Keratinocyte (primary cell): ENCODE data around the gene TLCD1. TPM values are rescaled to one million over a fixed set of nuclear protein-coding genes. Genes with fewer than 3 reads are reported as not detected.
"Not testable (repeated sequence)": the region's sequence is repeated elsewhere in the genome, so short reads cannot be mapped to it uniquely, and the experiment has no call there.

Experiments used
- DNase-seq: peaks from one replicate; pipeline ENCODE4 v3.0.0-alpha.2; 2011; ENCODE audit warnings: low read depth, missing footprints, low spot score
- FAIRE-seq: peaks from 2 replicates; lab custom pipeline; 2011; peaks lifted over from hg19 to GRCh38; lab: Jason Lieb, UNC
- H2AFZ ChIP-seq: 2 replicates; pipeline ENCODE4 v1.6.0; 2012; ENCODE audit warnings: low read length, control low read depth, inconsistent platforms; ENCODE audit not compliant: control insufficient read depth
- H3K27ac ChIP-seq: 2 replicates; pipeline ENCODE4 v1.5.1; 2011; ENCODE audit warnings: low read length; ENCODE audit not compliant: control insufficient read depth, insufficient read depth
- H3K27me3 ChIP-seq: 3 replicates; pipeline ENCODE4 v1.6.0; 2011; ENCODE audit warnings: low read length; ENCODE audit not compliant: control insufficient read depth, insufficient read depth; ENCODE audit errors: extremely low read depth
- H3K36me3 ChIP-seq, 2 experiments: 2 replicates in 1 of 2; 3 replicates in 1 of 2; pipeline ENCODE4 v1.5.1; 2011; ENCODE audit warnings: low read length in 2 of 2, mild to moderate bottlenecking in 1 of 2; ENCODE audit not compliant: control insufficient read depth in 2 of 2, insufficient read depth in 2 of 2; ENCODE audit errors: extremely low read depth in 1 of 2
- H3K4me1 ChIP-seq: 3 replicates; pipeline ENCODE4 v1.5.1; 2011; ENCODE audit warnings: low read length; ENCODE audit not compliant: control insufficient read depth, insufficient read depth; ENCODE audit errors: extremely low read depth
- H3K4me2 ChIP-seq: 3 replicates; pipeline ENCODE4 v1.6.0; 2011; ENCODE audit warnings: low read depth, low read length; ENCODE audit not compliant: control insufficient read depth, insufficient read depth; ENCODE audit errors: extremely low read depth
- H3K4me3 ChIP-seq, 3 experiments: fragments of 200-600 bp in 1 of 3; sonication (generic) in 1 of 3; 2 replicates in 2 of 3; 3 replicates in 1 of 3; pipeline ENCODE4 v1.5.1; 2011 to 2016; ENCODE audit warnings: low read length in 3 of 3, mild to moderate bottlenecking in 3 of 3, control low read depth in 2 of 3, inconsistent platforms in 1 of 3, low read depth in 1 of 3, mixed read lengths in 1 of 3, mixed run types in 1 of 3, moderate library complexity in 1 of 3; ENCODE audit not compliant: control insufficient read depth in 2 of 3, insufficient read depth in 2 of 3; ENCODE audit errors: extremely low read depth in 1 of 3
- H3K79me2 ChIP-seq: 2 replicates; pipeline ENCODE4 v1.6.0; 2012; ENCODE audit warnings: low read length; ENCODE audit not compliant: control insufficient read depth, insufficient read depth
- H3K9ac ChIP-seq: 3 replicates; pipeline ENCODE4 v1.6.0; 2011; ENCODE audit warnings: low read length; ENCODE audit not compliant: control insufficient read depth, insufficient read depth; ENCODE audit errors: extremely low read depth
- H3K9me1 ChIP-seq: 3 replicates; pipeline ENCODE4 v1.6.0; 2011; ENCODE audit warnings: low read length; ENCODE audit not compliant: control insufficient read depth, insufficient read depth; ENCODE audit errors: extremely low read depth
- H3K9me3 ChIP-seq: 2 replicates; pipeline ENCODE4 v1.5.1; 2012; ENCODE audit warnings: low read depth, low read length; ENCODE audit not compliant: control insufficient read depth
- H4K20me1 ChIP-seq: 3 replicates; pipeline ENCODE4 v1.6.0; 2011; ENCODE audit warnings: low read length; ENCODE audit not compliant: control insufficient read depth, insufficient read depth; ENCODE audit errors: extremely low read depth
- CTCF ChIP-seq, 3 experiments: IDR thresholded peaks in 1 of 3; conservative IDR thresholded peaks in 1 of 3; optimal IDR thresholded peaks in 1 of 3; 2 replicates in 2 of 3; 3 replicates in 1 of 3; pipeline versions ENCODE3 to v1.5.1; 2011; ENCODE audit warnings: low read length in 3 of 3, mild to moderate bottlenecking in 3 of 3, moderate library complexity in 2 of 3, control low read depth in 1 of 3, inconsistent platforms in 1 of 3; ENCODE audit not compliant: insufficient read depth in 2 of 3; ENCODE audit errors: extremely low read depth in 1 of 3
- EZH2 ChIP-seq: IDR thresholded peaks from one replicate; pipeline ENCODE4 v1.6.1; 2012; ENCODE audit warnings: inconsistent platforms, mild to moderate bottlenecking, low read length, moderate library complexity
- dilution Hi-C: fragments of 300-500 bp; cut with MboI; formaldehyde crosslinking; loops from one replicate; pipeline ENCODE4 v1.7.0; 2020; ENCODE audit warnings: low sequenced_read_pairs; ENCODE audit not compliant: extremely low pct_ligation_motif_present
- polyA plus RNA-seq, 5 experiments: library from polyadenylated mRNA; depleted of rRNA in 3 of 5; stranded (reverse) in 3 of 5; stranded (forward) in 1 of 5; unstranded in 1 of 5; fragments of >200 nt; gene quantifications; 1 replicate in 1 of 5; 2 replicates in 3 of 5; 3 replicates in 1 of 5; pipeline versions ENCODE4 v1.2.1 to v1.2.3, GENCODE V29; 2011 to 2012; ENCODE audit warnings: missing spikeins in 2 of 5, low read depth in 1 of 5, low replicate concordance in 1 of 5

TLCD1 gene
- polyA plus RNA-seq, 1 donor (not counting 4 experiments of a cell fraction or from before 2014, with no cell fraction given): 14.0 TPM

- Histone ChIP-seq H3K36me3 (peaks cover 22 to 41% of the 10 kb centered on the region in 2 experiments), H3K4me1 (peaks cover 57% of the 10 kb centered on the region), H3K4me2 (peak overlapping the region; percentile 3), H3K4me3 (no peak overlapping the region), H3K9me3 (no peaks in the 10 kb centered on the region), H3K27me3 (no peaks in the 10 kb centered on the region), H3K9me1 (no peaks in the 10 kb centered on the region), H3K9ac (peak overlapping the region; percentile 95), H3K27ac (peak overlapping the region; percentile 7), H2AFZ (no peak overlapping the region), H4K20me1 (peaks cover 28% of the 10 kb centered on the region), H3K79me2 (peaks cover 39% of the 10 kb centered on the region)
- FAIRE-seq (no peak), DNase-seq (no peak)
- dilution Hi-C loops: no loop called here
- TF ChIP-seq EZH2 (no peak), CTCF (optimal IDR thresholded peaks at IDR 0.05 in 1 of 3, IDR thresholded peaks at IDR 0.05 in 1 of 3, conservative IDR thresholded peaks at IDR 0.05 in 1 of 3; ENCODE audit: extremely low read depth in 1 of 3, insufficient read depth in 2 of 3, low read length in 3 of 3) (no peak)
These were observed 2.7 kb downstream of the TLCD1 start for GRCh38 chr17:28723159-28723835.

- Histone ChIP-seq H3K36me3 (peaks cover 22 to 41% of the 10 kb centered on the region in 2 experiments), H2AFZ (no peak overlapping the region), H3K27ac (peak overlapping the region; percentile 20), H3K4me2 (peak overlapping the region; percentile 98), H3K4me3 (peak overlapping the region in 2 of 3 experiments; percentile 29 to 54), H4K20me1 (peaks cover 28% of the 10 kb centered on the region), H3K4me1 (peaks cover 56% of the 10 kb centered on the region), H3K79me2 (peaks cover 39% of the 10 kb centered on the region), H3K9me1 (no peaks in the 10 kb centered on the region), H3K9me3 (no peaks in the 10 kb centered on the region), H3K9ac (peak overlapping the region; percentile 95), H3K27me3 (no peaks in the 10 kb centered on the region)
- DNase-seq: no peak
- dilution Hi-C loops: no loop called here
- no peak for TF ChIP-seq EZH2
- TF ChIP-seq CTCF (optimal IDR thresholded peaks at IDR 0.05 in 1 of 3, IDR thresholded peaks at IDR 0.05 in 1 of 3, conservative IDR thresholded peaks at IDR 0.05 in 1 of 3; ENCODE audit: extremely low read depth in 1 of 3, insufficient read depth in 2 of 3, low read length in 3 of 3): no peak
- no peak for FAIRE-seq
These were observed 3.4 kb downstream of the TLCD1 start for GRCh38 chr17:28722417-28723158.

- H3K9me1 ChIP-seq, H3K27me3 ChIP-seq, dilution Hi-C loops, DNase-seq, FAIRE-seq, H2AFZ ChIP-seq, H3K9me3 ChIP-seq: not testable (repeated sequence)
- peak overlapping the region; percentile 98 for H3K4me2 ChIP-seq
- H3K4me1 ChIP-seq: peaks cover 59% of the 10 kb centered on the region
- H3K36me3 ChIP-seq: peaks cover 22 to 44% of the 10 kb centered on the region in 2 experiments
- peak overlapping the region; percentile 89 for H3K27ac ChIP-seq
- H3K9ac ChIP-seq: peak overlapping the region; percentile 95
- H3K4me3 ChIP-seq: peak overlapping the region; percentile 87 to 99 (median 97)
- H4K20me1 ChIP-seq: peaks cover 32% of the 10 kb centered on the region
- peaks cover 55% of the 10 kb centered on the region for H3K79me2 ChIP-seq
These were observed 5.1 kb downstream of the TLCD1 start for GRCh38 chr17:28720997-28721329.
